Fibroblast of gingiva (primary cell): ENCODE data around the gene FHAD1.

Source experiments
- DNase-seq: peaks from one replicate; pipeline ENCODE4 v3.0.0-alpha.2; 2011; ENCODE audit warnings: low read depth

The FHAD1 gene

DNA sequence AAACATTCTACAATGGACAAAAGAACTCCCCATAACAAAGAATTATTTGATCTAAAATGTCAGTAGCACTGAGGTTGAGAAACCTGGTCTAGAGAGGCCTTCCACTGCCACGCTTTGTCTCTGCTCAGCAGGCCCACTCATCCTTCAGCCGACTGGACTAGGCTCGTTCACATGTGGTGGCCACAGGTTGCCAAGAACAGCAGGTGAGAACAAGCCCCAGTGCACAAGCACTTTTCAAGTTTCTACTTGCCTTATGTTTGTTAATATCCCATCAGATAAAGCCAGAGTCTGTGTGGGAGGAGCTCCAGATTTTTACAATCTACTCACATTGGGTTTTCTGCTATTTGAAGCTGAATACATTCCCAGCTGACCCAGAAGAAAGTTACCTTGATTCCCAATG is 153.6 kb downstream of the FHAD1 start:
- no peak for DNase-seq

DNA sequence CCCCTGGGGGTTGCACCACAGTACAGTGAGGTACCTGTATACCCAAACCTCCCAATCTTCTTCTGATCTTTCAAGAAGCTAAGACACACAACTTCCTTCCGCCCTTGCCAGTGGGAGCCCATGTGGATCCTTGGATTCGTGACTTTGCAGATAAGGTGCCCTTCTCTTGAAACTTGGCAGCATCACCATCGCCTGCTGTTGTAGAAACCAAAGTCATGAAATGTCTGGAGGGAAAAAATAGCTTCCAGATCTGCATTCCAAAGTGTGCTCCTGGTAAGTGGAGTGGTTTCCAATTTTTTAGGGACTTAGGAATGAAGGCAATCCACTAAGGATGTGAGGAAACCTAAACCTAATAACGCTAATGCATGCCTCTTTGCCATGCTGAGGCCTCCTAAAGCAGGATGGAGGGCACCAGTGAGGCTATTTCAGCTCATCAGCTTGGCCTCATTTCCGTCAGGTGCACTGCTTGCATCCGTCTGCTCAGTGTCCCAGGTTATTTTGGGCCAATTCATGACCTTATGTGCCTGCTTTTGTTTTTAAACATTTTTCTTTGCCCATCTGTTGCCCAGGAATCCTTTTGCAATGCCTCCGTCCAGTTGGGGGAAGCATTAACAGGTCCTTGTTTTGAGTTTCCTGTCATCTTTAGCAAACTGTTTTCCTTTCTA is 154.5 kb downstream of the FHAD1 start:
- no peak for DNase-seq

DNA sequence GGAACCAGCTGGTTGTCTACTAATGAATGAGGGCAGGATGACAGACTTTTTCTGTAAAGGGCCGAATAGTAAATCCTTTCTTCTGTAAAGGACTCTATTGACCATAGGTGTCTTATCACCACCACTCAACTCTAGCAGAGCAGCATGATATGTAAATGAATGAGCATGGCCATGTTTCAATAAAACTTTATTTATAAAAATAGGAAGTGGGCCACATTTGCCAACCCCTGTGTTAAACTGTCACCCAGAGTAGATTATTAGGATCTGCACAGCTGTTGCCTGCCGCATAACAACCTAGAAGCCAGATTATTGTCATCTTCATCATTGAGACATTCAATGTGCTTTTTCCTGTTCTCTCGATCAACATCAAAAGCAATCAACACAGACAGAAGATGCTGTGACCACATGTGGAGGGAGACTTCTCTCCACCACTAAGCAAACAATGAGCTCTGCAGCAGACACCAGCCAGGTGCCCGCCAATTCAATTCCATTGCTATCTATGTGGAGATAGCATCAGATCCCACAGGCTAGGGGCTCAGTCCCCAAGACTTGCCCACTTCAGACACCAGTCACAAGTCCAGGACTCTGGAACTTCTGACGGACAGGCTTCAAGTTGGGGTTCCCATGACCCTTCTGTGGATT is 155.9 kb downstream of the FHAD1 start:
- DNase-seq = no peak

GRCh38 chr1:15403962-15404580 is 157.0 kb downstream of the FHAD1 start:
- DNase-seq = no peak

DNA sequence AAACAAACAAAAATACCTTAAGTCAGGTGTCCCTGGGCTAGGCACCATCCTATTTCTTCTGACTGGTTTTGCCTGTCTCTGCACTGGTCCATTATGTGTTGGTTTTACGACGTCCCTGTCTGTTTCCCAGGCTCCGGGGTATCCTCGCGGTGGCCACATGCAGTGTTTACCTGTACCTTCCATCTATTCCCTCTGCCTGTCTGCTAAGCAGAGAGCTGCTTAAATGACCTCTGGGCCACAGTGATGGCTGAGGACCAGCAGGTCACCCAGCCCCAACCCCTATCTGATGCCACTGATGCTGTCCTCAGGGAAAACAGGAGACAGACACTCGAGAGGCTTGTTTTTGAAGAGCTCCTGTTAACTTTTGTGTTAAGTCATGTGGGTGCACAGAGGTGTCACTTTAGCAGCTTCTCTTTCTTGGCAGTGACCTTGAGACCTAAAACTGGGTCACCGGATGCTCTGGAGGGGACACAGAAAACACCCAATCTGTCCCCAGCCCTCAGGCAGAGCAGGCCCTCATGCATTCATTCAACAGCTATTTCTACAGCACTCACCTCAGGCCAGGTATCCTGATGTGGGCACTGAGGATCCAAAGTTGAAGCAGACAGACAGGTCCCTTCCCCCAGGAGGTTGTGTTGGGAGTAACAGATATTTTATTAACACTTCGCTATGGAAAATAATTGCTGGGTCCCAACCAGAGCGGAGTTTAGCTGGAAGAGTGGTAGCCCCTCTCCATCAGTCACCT is 158.3 kb downstream of the FHAD1 start:
- DNase-seq = no peak

- peak; percentile 87 for DNase-seq
These were observed 159.9 kb downstream of the FHAD1 start for GRCh38 chr1:15406614-15407559.

GRCh38 chr1:15407580-15407979 is 160.6 kb downstream of the FHAD1 start:
- DNase-seq = no peak

- no peak for DNase-seq
These were observed 161.9 kb downstream of the FHAD1 start for GRCh38 chr1:15408890-15409387.

DNA sequence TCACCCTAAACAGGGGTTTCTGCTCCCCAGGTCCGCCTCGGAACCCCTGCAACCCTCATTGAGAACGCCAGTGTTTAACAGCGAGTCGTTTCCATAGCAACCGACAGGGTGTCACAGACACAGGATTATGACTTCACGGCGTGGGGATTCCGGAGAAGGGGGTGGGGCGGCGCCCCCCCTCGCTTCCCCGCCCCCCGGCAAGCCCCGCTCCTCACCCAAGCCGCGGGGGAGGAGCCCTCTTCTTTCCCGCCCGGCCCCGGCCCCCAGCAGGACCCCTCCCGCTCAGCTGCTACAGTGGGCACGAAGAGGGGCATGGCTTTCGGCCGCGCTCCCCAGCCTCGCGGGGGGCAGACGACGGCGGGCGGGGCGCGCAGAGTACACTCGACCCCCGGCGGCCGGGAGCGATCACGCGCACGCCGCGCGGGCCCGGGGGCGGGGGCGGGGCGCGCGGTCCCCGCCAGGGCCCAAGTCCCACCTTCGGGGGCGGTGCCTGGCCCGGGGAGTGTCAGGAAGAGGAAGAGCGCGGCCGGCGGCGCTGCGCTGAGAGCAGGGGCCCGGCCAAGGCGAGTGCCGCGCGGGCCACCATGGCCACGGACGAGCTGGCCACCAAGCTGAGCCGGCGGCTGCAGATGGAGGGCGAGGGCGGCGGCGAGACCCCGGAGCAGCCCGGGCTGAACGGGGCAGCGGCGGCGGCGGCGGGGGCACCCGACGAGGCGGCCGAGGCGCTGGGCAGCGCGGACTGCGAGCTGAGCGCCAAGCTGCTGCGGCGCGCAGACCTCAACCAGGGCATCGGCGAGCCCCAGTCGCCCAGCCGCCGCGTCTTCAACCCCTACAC is 162.6 kb downstream of the FHAD1 start, which contains the start of gene EFHD2:
Gene EFHD2 (plus strand): TSS at position 501 of the 835 bp plus-strand sequence. CDS start 84 bp downstream, at position 585.
- DNase-seq = peak; percentile 74

DNA sequence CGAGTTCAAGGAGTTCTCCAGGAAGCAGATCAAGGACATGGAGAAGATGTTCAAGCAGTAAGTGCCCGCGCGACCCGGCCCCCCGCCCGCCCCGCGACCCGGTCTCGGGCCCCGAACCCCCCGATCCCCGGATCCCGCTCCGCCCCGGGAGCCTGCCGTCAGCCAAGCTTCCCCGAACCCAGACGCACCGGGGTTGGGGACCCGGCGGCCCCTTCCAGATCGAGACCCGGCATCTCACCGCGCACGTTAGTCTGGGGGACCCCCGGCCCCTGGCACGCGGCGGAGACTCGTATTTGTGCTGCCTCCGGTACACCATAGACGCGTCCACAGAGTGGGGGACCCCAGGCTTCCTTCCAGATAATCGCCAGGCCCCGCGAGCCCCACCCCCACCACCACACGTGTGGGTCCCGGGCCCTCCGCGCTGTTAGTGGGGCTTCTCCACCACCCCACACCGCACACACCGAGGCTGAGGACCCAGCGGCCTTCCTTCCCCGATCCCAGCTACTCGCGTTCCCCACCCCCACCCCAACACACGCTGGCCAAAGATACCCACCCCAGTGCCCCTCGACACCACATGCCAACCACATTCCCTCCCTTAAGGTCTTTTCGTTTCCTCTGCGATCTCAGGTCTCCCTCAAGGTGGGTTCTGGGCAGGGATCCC is 163.3 kb downstream of the FHAD1 start:
- DNase-seq = no peak

GRCh38 chr1:15410884-15411245 is 163.8 kb downstream of the FHAD1 start:
- DNase-seq = no peak

DNA sequence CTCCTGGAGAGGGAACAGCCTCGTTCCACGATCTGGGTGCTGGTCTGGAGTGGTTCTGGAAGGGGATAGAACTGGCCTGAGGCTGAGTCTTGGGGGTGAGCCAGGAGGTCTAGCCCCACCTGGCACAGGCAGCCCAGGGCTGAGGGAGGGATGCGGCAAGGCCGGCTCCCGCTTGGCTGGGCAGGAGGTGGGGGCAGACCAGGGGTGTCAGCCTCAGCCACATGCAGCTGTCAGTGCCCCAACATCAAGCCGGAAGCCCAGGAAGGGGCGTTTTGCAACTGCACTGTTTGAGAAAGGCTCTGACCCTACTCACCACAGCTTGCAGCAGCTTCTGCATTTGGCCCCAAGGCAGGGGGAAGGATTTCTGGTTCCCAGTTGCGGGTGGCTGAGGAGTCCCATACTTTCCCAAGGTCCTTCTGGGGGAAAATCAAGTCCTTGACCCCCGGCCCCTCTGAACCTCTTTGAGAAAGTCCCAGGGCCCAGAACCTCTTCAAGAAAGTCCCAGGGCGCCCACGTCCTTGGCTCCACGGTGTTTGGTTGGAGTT is 164.6 kb downstream of the FHAD1 start:
- peak; percentile 25 for DNase-seq

DNA sequence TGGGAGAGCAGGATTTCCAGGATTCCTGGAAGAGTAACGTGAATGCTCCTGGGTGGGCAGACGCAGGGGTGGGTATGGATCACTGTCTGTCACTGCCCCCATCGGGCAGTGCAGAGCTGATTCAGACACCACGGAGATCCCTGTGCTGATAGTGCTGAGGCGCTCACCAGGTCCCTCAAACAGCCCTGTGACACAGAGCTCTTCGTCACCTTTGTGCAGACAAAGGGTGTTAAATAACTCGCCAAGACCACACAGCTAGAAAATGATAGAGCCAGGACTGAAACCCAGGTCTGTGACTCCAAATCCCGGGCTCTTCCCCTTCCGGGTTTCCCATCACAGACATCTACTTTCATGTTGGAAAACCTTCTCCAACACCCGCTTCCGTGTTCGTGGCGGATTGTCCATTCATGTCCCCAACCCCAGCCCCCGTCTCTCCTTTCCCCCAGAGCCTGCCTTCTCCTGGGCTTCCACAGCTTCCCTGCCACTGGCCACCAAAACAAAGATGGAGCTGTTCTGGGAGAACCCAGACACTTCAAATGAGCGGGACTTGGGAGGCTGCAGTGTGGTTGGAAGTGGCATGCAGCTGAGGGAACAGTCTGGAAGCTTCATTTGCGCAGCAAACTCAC is 165.3 kb downstream of the FHAD1 start:
- DNase-seq = no peak

DNA sequence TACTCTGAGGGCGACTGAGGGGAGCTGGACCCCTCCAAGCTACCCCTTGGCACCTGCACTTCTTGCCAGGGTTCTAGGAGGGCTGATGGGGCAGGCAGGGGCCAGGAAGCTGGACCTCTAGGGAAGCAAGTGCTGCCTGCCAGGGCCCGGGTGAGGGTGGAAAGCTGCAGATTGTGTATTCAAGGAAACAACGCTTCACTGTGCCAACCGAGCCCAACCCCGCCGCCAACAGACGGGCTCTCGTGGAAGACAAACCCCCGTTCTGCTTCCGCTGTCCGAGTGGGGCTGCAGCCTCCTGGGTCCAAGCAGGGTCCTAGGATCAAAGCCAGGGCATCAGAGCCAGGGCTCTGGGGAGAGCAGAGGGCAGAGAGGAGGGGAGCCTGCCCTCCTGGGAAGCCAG is 165.8 kb downstream of the FHAD1 start:
- DNase-seq = no peak

DNA sequence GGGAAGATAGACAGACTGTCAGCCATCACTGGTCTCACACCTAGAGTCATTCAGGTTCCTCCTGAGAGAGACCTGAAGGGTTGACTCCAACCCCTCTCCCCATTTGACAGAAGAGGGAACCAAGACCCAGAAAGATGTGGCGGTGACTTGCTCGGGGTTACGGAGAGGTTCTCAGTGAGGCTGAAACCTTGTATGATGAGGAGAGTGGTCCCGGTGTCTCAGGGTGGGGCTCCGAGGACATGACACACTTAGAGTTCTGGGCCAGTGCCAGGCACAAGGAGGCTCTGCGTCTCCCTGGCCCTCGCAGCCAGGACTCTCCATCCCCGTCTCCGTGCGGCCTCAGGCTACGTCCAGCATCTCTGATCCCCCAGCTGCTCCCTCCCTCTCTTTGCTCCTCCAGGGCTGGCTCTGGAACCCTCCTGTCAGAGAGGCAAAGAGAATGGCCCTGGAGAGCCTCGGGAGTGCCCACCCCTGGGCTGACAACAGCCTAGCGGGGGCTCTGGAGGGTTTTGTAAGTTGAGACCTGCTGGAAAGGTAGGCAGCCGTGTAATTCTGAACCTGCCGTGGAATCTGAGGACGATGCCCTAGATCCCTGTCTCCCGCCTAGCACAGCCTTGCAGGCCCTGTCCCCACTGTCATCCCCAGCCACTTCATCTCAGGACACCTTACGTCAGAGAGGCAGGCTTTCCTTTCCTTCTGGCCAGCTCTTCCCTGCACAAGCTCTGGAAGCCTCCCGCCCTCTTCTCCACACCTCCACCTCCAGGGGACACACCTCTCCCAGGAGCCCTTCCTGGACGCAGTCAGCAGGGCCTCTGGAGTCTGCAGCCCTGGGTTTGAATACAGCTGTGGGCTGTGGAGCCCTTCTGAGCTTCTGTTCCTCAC is 166.8 kb downstream of the FHAD1 start:
- no peak for DNase-seq

DNA sequence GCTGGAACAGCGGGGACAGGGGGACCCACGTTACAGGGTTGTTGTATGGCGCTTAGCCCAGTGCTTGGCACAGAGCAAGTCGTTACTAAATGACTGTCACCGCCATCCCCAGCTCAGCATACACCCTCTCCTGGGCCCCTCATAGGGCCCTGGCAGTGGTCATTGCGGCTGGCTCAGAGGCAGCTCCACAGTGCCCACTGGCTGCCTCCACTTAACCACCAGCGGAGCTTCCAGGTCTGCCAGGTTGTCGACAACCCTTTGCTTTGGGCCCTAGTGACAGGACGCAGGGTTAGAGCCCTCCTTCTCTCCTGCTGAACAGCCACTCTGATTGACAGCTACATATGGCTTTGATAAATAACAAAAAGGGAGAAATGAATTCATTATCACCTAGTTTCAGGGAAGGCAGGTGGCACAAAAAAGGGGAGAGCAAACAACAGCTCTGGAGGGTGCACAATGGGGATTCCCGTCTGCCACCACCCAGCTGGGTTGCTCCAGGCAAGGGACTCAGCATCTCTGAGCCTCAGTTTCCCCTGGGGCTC is 167.5 kb downstream of the FHAD1 start:
- no peak for DNase-seq

DNA sequence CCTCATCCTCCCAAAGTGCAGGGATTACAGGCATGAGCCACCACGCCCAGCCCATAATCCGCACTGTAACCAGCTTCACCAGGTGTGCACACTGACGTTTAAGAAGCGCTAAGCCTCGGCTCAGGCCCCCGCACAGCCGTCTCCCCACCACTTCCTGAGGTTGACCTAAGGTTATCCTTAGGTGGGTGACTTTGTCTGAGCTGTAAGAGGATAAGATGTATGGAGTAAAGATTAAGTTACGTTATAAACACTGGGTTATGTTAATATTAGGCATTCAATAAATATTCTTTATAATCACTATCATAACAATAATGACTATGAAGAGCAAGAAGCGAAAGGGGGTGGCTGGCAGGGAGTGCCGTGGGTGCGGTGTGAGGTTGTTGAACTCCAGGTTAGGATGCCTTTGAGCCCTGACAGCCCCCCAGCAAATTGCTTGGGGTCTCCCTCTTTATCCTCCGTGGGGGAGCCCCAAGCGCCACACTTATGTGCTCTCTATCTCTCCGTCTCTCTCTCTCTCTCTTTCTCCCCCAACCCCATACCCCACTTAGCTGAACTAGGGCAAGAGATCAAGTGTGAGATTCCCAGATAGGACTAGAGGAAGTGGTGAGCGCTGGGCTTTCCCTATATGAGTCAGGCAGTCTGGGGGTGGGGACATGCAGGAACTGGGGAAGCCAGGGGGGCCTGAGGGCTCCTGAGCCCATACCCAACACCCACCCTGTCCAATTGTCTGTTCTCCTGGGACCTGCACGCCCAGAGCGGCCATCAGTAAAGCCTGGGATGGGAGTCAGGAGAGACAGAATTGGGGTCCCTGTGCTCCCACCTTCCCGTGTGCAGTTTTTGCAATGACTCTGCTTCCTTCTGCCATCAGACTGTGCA is 170.3 kb downstream of the FHAD1 start:
- no peak for DNase-seq
